Kidney (tissue), 14 donors: ENCODE results near the gene PPM1L. TPM values are rescaled to one million over a fixed set of nuclear protein-coding genes. Genes with fewer than 3 reads are reported as not detected.
A peak's percentile ranks its signal among the peaks of the same experiment; 100 is the strongest.

Source experiments
- DNase-seq, 5 donors: peaks; one replicate each; pipeline ENCODE4 v3.0.0-alpha.2; 2013 to 2020
- FAIRE-seq: peaks from 2 replicates; lab custom pipeline; 2012; peaks lifted over from hg19 to GRCh38; lab: Jason Lieb, UNC
- H3K27ac ChIP-seq, 2 donors: one replicate each; pipeline ENCODE4 v1.7.0; 2013; ENCODE audit warnings: low read depth in 2 of 2, low read length in 2 of 2, inconsistent platforms in 1 of 2
- H3K27me3 ChIP-seq: one replicate; pipeline ENCODE4 v1.7.1; 2013; ENCODE audit warnings: low read length, inconsistent platforms; ENCODE audit not compliant: control insufficient read depth, insufficient read depth
- H3K36me3 ChIP-seq, 3 donors: one replicate each; pipeline versions ENCODE4 v1.7.0 to v1.7.1; 2013; ENCODE audit warnings: low read length in 3 of 3, control low read depth in 1 of 3, inconsistent platforms in 1 of 3; ENCODE audit not compliant: insufficient read depth in 3 of 3, control insufficient read depth in 2 of 3
- H3K4me1 ChIP-seq, 3 donors: one replicate each; pipeline versions ENCODE4 v1.7.0 to v1.7.1; 2013; ENCODE audit warnings: low read length in 3 of 3, inconsistent platforms in 1 of 3, low read depth in 1 of 3; ENCODE audit not compliant: control insufficient read depth in 2 of 3, insufficient read depth in 2 of 3
- H3K4me3 ChIP-seq, 3 donors: one replicate each; pipeline versions ENCODE4 v1.7.0 to v1.8.1; 2013; ENCODE audit warnings: low read length in 3 of 3, control low read depth in 1 of 3, inconsistent platforms in 1 of 3
- H3K9ac ChIP-seq, 3 donors: one replicate each; pipeline versions ENCODE4 v1.7.0 to v1.7.1; 2013; ENCODE audit warnings: low read length in 3 of 3, control low read depth in 1 of 3, inconsistent platforms in 1 of 3
- H3K9me3 ChIP-seq, 3 donors: one replicate each; pipeline versions ENCODE4 v1.7.0 to v1.7.1; 2013; ENCODE audit warnings: low read length in 3 of 3, control low read depth in 1 of 3, inconsistent platforms in 1 of 3; ENCODE audit not compliant: control insufficient read depth in 2 of 3, insufficient read depth in 1 of 3
- intact Hi-C: fragments of 100-400 bp; cut with DNase I; formaldehyde crosslinking; loops from one replicate; pipeline ENCODE4 v1.11.1; 2022
- polyA plus RNA-seq: library from polyadenylated mRNA; stranded (reverse); fragments of 350-450 nt; fragmentation: Illumina TruSeq; extraction: RNeasy Lipid Tissue Mini Kit (QIAGEN cat#74804); gene quantifications from one replicate; pipeline ENCODE4 v1.2.3, GENCODE V29; 2014; ENCODE audit warnings: low read depth, low replicate concordance; ENCODE audit not compliant: insufficient read depth
- total RNA-seq: library from RNA; stranded (reverse); fragmentation: NEBNext Ultra II Directional; extraction: Animal tissue kit (Norgen Biotek cat#: 25700); gene quantifications from one replicate; pipeline ENCODE4 v1.2.1, GENCODE V29; 2021
- TF ChIP-seq, protein P1 (sequence below): IDR thresholded peaks from 3 replicates; pipeline ENCODE4 v1.5.1; 2012; ENCODE audit warnings: mild to moderate bottlenecking, moderate library complexity, borderline replicate concordance; ENCODE audit not compliant: insufficient read depth; ENCODE audit errors: extremely low read depth
- donor health status: control.
- donor health status: control.
- donor health status: control.
- donor health status: control.
- donor health status: control.
- donor health status: DM: yes; HTN: yes; CAD: no.
- donor health status: Normal renal cell carcinoma (clear cell type).

The PPM1L gene
- total and polyA plus RNA-seq, 2 donors from 2014 or later, result 2.8 to 13.8 TPM

GRCh38 chr3:160822936-160823335, 66.9 kb downstream of the PPM1L start:
- TF ChIP-seq, protein P1, sequence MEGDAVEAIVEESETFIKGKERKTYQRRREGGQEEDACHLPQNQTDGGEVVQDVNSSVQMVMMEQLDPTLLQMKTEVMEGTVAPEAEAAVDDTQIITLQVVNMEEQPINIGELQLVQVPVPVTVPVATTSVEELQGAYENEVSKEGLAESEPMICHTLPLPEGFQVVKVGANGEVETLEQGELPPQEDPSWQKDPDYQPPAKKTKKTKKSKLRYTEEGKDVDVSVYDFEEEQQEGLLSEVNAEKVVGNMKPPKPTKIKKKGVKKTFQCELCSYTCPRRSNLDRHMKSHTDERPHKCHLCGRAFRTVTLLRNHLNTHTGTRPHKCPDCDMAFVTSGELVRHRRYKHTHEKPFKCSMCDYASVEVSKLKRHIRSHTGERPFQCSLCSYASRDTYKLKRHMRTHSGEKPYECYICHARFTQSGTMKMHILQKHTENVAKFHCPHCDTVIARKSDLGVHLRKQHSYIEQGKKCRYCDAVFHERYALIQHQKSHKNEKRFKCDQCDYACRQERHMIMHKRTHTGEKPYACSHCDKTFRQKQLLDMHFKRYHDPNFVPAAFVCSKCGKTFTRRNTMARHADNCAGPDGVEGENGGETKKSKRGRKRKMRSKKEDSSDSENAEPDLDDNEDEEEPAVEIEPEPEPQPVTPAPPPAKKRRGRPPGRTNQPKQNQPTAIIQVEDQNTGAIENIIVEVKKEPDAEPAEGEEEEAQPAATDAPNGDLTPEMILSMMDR, result no peak
- peak; percentile 27 for FAIRE-seq
- Histone ChIP-seq H3K27me3 (no peaks in the 10 kb centered on the region), H3K9me3 (no peaks in the 10 kb centered on the region), H3K4me3 (no peak overlapping the region), H3K36me3 (no peaks in the 10 kb centered on the region), H3K4me1 (no peaks in the 10 kb centered on the region), H3K9ac (no peak overlapping the region), H3K27ac (no peak overlapping the region)
- DNase-seq, result no peak
- intact Hi-C loops, result no loop called here

GRCh38 chr3:160825311-160825800, 69.3 kb downstream of the PPM1L start:
- DNase-seq (no peak), FAIRE-seq (no peak)
- no peaks in the 10 kb centered on the region for H3K4me1 ChIP-seq
- H3K36me3 ChIP-seq, result no peaks in the 10 kb centered on the region
- H3K4me3 ChIP-seq, result no peak overlapping the region
- intact Hi-C loops, result no loop called here
- no peak overlapping the region for H3K9ac ChIP-seq
- no peak overlapping the region for H3K27ac ChIP-seq
- TF ChIP-seq, protein P1, result no peak
- H3K27me3 ChIP-seq, result no peaks in the 10 kb centered on the region
- H3K9me3 ChIP-seq, result no peaks in the 10 kb centered on the region

DNA sequence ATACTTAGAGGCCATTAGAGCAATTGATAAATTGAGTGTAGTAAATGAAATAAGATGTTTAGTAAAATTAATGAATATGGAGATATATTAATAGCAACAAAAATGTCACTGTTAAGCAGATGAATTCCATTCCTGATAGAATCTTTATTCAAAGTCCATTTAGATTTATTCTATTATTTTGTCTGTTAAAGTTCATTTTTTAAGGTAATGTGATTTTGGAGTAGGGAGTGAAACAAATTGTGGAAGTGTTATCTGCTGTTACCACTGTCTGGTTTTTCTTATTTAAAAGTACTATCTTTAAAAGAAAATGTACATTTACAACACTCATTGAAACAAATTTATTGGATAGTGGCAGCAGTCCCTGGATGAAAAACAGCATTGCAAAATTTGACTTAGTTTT, 70.4 kb downstream of the PPM1L start:
- no peak overlapping the region for H3K9ac ChIP-seq
- H3K36me3 ChIP-seq, result no peaks in the 10 kb centered on the region
- H3K4me1 ChIP-seq, result no peaks in the 10 kb centered on the region
- no peak overlapping the region for H3K27ac ChIP-seq
- H3K4me3 ChIP-seq, result no peak overlapping the region
- H3K27me3 ChIP-seq, result no peaks in the 10 kb centered on the region
- FAIRE-seq (peak; percentile 13), DNase-seq (no peak)
- TF ChIP-seq, protein P1, result no peak
- H3K9me3 ChIP-seq, result no peaks in the 10 kb centered on the region
- intact Hi-C loops, result no loop called here

DNA sequence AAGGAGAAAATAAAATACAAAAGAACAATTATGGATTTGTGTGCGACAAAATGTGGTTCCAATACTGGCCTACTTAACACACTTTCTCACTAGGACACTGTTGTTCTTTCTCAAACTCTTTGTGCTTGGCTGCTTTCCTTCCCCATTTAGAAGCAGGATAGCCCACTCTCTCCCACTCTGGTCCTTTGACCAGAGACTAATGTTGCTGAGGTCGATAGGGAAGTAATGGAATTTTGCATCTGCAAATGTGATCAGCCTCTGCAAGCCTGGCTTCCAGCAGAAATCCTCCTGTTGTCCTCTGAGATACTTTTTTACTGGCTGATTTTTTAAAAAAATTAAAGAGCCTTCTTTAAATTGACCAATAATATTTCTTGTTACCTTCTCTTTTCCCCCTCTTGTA, 71.0 kb downstream of the PPM1L start:
- Histone ChIP-seq H3K27me3 (no peaks in the 10 kb centered on the region), H3K27ac (no peak overlapping the region), H3K4me1 (no peaks in the 10 kb centered on the region), H3K4me3 (no peak overlapping the region), H3K36me3 (no peaks in the 10 kb centered on the region), H3K9me3 (no peaks in the 10 kb centered on the region), H3K9ac (no peak overlapping the region)
- FAIRE-seq (no peak), DNase-seq (no peak)
- TF ChIP-seq, protein P1, result no peak
- intact Hi-C loops, result no loop called here
